AG04450 (cell line): ENCODE measurements around the gene PHAF1. TPM values are rescaled to one million over a fixed set of nuclear protein-coding genes. Genes with fewer than 3 reads are reported as not detected.
A peak's percentile ranks its signal among the peaks of the same experiment; 100 is the strongest.

Experiments
- CTCF ChIA-PET: fragments of 300-600, 350-600 bp; formaldehyde crosslinking; extraction: SDS; loops from one replicate; lab custom pipeline; 2022; ENCODE audit warnings: antibody characterized with exemption, inconsistent platforms; lab: Charles Lee
- POLR2A ChIA-PET: fragments of 350-600 bp; formaldehyde crosslinking; extraction: SDS; loops from one replicate; lab custom pipeline; 2021; ENCODE audit warnings: antibody characterized with exemption, inconsistent platforms; lab: Yijun Ruan, JAX
- DNase-seq: peaks from one replicate; pipeline ENCODE4 v3.0.0-alpha.2; 2011; ENCODE audit warnings: low read depth, low spot score
- H3K27ac ChIP-seq: one replicate; pipeline ENCODE4 v1.5.1; 2012; ENCODE audit warnings: low read depth, low read length, control low read depth
- H3K27me3 ChIP-seq: one replicate; pipeline ENCODE4 v1.6.0; 2012; ENCODE audit warnings: low read length; ENCODE audit not compliant: control insufficient read depth, insufficient read depth
- H3K4me3 ChIP-seq: 2 replicates; pipeline ENCODE4 v1.5.1; 2011; ENCODE audit warnings: mild to moderate bottlenecking, low read depth, low read length, control low read depth
- H3K9me3 ChIP-seq: 2 replicates; pipeline ENCODE4 v1.5.1; 2012; ENCODE audit warnings: low read length; ENCODE audit not compliant: control insufficient read depth, insufficient read depth
- CTCF ChIP-seq: IDR thresholded peaks from 2 replicates; pipeline ENCODE4 v1.5.1; 2011; ENCODE audit warnings: low read depth, low read length, control low read depth, inconsistent platforms
- polyA plus RNA-seq: library from polyadenylated mRNA; depleted of rRNA; stranded (reverse); fragments of >200 nt; gene quantifications from 2 replicates; pipeline ENCODE4 v1.2.3, GENCODE V29; 2011

Gene PHAF1
- polyA plus RNA-seq, 1 experiment, result 26.1 TPM

- Histone ChIP-seq H3K27me3 (no peaks in the 10 kb centered on the region), H3K4me3 (no peak overlapping the region), H3K27ac (no peak overlapping the region), H3K9me3 (no peaks in the 10 kb centered on the region)
- ChIA-PET POLR2A (no interaction called here), CTCF (no interaction called here)
- TF ChIP-seq CTCF, result no peak
- DNase-seq, result no peak
These were observed 31.9 kb upstream of the PHAF1 start for GRCh38 chr16:67077871-67078270.

GRCh38 chr16:67082100-67082499 lies 27.6 kb upstream of the PHAF1 start:
- DNase-seq, result no peak
- ChIA-PET POLR2A (no interaction called here), CTCF (interaction anchor here (0.6 to 1.4 kb wide), 4 partner anchors 54 to 116 kb away, joined by 4 to 5 read pairs (median 4); no protein-coding TSS in a partner anchor)
- Histone ChIP-seq H3K27me3 (no peaks in the 10 kb centered on the region), H3K9me3 (no peaks in the 10 kb centered on the region), H3K27ac (no peak overlapping the region), H3K4me3 (no peak overlapping the region)
- no peak for TF ChIP-seq CTCF

GRCh38 chr16:67082891-67083290 lies 26.9 kb upstream of the PHAF1 start:
- Histone ChIP-seq H3K27me3 (no peaks in the 10 kb centered on the region), H3K4me3 (no peak overlapping the region), H3K9me3 (no peaks in the 10 kb centered on the region), H3K27ac (no peak overlapping the region)
- ChIA-PET CTCF (interaction anchor here (0.6 to 1.4 kb wide), 5 partner anchors 19 to 135 kb away, joined by 3 to 5 read pairs (median 4); no protein-coding TSS in a partner anchor), POLR2A (interaction anchor here (1.0 kb wide), 1 partner anchor 91 kb away, joined by 4 read pairs; no protein-coding TSS in a partner anchor)
- no peak for TF ChIP-seq CTCF
- no peak for DNase-seq

GRCh38 chr16:67084345-67085028 lies 25.3 kb upstream of the PHAF1 start:
- Histone ChIP-seq H3K27ac (no peak overlapping the region), H3K4me3 (no peak overlapping the region), H3K9me3 (no peaks in the 10 kb centered on the region), H3K27me3 (no peaks in the 10 kb centered on the region)
- DNase-seq, result no peak
- ChIA-PET POLR2A (no interaction called here), CTCF (no interaction called here)
- TF ChIP-seq CTCF, result no peak

- peak; percentile 21 for DNase-seq
- no peak overlapping the region for H3K4me3 ChIP-seq
- H3K27me3 ChIP-seq, result no peaks in the 10 kb centered on the region
- ChIA-PET CTCF (interaction anchor here (0.8 to 2.2 kb wide), 2 partner anchors 14 to 109 kb away, joined by 3 to 11 read pairs; no protein-coding TSS in a partner anchor), POLR2A (interaction anchor here (0.6 kb wide), 1 partner anchor 30 kb away, joined by 8 read pairs; no protein-coding TSS in a partner anchor)
- no peak for TF ChIP-seq CTCF
- no peak overlapping the region for H3K27ac ChIP-seq
- no peaks in the 10 kb centered on the region for H3K9me3 ChIP-seq
These were observed 22.9 kb upstream of the PHAF1 start for GRCh38 chr16:67086822-67087221.
